GM23248 (cell line): ENCODE data around the gene NR3C2.

Experiments used
- EZH2 ChIP-seq: fragments of 200-600 bp; sonication (generic); IDR thresholded peaks from 2 replicates; pipeline ENCODE4 v1.6.1; 2018; ENCODE audit warnings: antibody characterized with exemption, mild to moderate bottlenecking; ENCODE audit not compliant: insufficient read depth, poor library complexity, severe bottlenecking
- EZH2phosphoT487 ChIP-seq: fragments of 200-600 bp; sonication (generic); IDR thresholded peaks from 2 replicates; pipeline ENCODE4 v1.6.1; 2018; ENCODE audit warnings: antibody characterized with exemption, moderate library complexity, mild to moderate bottlenecking, low read depth; ENCODE audit not compliant: insufficient read depth

DNA sequence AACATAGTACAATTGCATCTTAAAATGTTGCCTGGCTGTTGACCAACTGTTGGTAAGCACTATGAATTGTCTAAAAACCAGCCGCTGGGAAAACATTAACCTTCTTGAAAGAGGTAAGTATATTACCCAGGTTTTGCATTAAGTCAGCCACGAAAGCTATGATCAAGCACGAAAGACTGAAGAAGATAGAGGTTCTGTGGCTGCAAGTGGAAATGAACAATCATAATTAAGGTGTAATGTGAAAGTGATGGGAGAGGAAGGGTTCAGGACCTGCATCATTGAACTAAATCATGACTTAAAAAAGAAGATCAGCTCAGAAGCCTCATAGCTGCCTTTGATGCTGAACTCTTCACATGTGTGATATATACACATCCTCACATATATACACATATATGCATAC lies 341.0 kb downstream of the NR3C2 start:
- TF ChIP-seq EZH2phosphoT487 (no peak), EZH2 (no peak)
